Uterus (tissue), 2 donors: ENCODE measurements around the gene RAD50.

Experiments
- POLR2A ChIP-seq, 2 donors: fragments of 450-650 bp; IDR thresholded peaks; one replicate each; pipeline ENCODE4 v1.6.1; 2016; ENCODE audit warnings: antibody characterized with exemption in 2 of 2, mild to moderate bottlenecking in 1 of 2, moderate library complexity in 1 of 2
- TF ChIP-seq, protein P1 (sequence below), 4 experiments: fragments of 200-600 bp in 2 of 4; fragments of 450-650 bp in 2 of 4; sonication (generic) in 2 of 4; IDR thresholded peaks; one replicate each; pipeline ENCODE4 v1.5.1; 2016 to 2019; ENCODE audit warnings: antibody characterized with exemption in 4 of 4, mild to moderate bottlenecking in 2 of 4, moderate library complexity in 1 of 4

DNA sequence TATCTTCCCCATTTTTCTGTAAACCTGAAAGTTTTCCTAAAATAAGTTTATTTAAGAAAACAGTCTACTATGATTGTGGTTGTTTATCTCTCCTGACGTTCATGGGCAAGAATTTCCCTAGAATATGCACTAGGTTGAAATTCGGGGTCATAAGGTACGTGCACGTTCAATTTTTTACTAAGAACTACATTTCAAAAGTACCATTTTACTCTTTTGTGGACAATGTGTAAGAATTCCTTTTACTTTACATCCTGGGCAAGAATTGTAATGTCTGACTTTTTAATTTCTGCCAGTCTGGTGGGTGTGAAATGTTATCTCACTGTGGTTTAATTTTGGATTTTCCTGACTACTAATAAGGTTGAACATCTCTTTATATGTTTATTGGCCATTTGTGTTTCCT lies 25.8 kb upstream of the RAD50 start:
- TF ChIP-seq POLR2A (IDR thresholded peaks at IDR 0.05) = no peak
- TF ChIP-seq, protein P1, sequence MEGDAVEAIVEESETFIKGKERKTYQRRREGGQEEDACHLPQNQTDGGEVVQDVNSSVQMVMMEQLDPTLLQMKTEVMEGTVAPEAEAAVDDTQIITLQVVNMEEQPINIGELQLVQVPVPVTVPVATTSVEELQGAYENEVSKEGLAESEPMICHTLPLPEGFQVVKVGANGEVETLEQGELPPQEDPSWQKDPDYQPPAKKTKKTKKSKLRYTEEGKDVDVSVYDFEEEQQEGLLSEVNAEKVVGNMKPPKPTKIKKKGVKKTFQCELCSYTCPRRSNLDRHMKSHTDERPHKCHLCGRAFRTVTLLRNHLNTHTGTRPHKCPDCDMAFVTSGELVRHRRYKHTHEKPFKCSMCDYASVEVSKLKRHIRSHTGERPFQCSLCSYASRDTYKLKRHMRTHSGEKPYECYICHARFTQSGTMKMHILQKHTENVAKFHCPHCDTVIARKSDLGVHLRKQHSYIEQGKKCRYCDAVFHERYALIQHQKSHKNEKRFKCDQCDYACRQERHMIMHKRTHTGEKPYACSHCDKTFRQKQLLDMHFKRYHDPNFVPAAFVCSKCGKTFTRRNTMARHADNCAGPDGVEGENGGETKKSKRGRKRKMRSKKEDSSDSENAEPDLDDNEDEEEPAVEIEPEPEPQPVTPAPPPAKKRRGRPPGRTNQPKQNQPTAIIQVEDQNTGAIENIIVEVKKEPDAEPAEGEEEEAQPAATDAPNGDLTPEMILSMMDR (IDR thresholded peaks at IDR 0.05) = no peak
